ENCODE measurements around the gene ADAM17.
A peak's percentile ranks its signal among the peaks of the same experiment; 100 is the strongest.
"Not testable (repeated sequence)": the region's sequence is repeated elsewhere in the genome, so short reads cannot be mapped to it uniquely, and the experiment has no call there.

The ADAM17 gene

DNA sequence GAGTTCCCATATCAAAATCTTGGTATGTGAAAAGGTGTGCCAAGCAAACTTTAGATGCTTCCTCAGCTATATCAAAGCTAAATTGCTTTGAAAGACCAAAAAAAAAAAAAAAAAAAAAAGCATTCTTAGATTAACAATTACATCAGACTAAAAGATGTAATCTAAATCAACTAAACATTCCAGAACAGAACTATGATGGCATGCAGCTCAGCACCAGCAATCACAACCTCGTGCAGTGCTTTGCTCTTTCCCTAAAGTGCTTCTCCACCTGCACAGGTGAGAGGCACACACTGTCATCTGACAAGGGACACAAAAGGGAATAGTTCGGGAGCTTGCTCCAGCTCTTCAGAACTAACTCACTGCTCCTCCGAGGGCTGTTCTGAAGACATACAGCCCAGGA lies 37.5 kb downstream of the ADAM17 start:
- no peak for DNase-seq

DNA sequence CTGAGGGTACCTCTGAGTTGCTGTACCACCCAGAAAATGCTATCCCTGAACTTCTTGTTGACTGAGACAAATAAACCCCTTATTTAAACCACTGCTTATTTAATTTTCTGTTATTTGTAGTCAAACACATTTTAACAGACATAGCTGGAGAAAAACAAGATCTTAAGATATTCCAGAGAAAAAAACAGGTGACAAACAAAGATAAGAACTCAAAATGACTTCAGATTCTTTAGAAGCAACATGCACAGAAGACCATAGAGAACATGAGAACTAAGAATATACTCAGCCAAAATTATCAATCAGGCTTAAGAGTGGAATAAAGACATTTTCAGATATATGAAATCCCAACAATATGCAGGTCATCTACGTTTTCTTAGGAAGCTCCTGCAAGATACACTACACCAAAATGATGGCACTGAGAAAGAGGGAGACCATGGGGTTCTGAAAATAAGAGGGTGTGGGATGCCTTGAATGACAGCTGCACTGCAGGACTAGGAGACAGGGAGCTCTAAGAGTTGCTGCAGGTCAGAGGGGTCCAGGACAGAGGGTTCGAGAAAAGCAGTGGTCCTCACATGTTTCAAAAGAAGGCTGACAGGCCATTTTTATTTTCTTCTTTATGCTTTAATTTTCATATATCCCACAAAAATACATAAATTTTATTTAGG lies 38.4 kb downstream of the ADAM17 start:
- DNase-seq, result no peak

DNA sequence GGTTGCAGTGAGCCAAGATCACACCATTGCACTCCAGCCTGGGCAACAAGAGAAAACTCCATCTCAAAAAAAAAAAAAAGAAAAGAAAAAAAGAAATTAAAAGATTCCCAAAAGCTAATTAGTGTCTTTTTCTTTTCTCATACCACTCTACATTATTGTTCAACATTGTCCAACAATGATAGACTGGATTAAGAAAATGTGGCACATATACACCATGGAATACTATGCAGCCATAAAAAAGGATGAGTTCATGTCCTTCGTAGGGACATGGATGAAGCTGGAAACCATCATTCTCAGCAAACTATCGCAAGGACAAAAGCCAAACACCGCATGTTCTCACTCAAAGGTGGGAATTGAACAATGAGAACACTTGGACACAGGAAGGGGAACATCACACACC lies 41.7 kb downstream of the ADAM17 start:
- DNase-seq, result not testable (repeated sequence)

DNA sequence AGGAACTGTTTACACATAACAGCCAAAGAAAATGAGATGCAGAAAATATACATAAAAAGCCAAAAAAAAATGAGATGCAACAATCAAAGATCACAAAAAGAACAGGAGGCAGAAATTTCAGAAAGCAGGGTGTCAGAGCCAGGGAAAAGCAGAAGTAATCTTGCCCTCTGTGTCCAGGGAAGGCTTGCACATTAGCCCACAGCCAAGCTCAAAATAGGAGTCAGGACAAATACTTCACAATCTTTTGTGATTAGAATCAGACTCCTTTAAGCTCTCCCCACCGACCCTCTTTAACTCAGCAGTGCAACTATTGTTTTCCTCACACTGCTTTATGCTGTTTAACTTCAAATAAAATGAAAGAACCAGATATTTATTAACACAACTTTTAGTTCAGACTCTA lies 46.7 kb downstream of the ADAM17 start:
- DNase-seq, result peak; percentile 10

DNA sequence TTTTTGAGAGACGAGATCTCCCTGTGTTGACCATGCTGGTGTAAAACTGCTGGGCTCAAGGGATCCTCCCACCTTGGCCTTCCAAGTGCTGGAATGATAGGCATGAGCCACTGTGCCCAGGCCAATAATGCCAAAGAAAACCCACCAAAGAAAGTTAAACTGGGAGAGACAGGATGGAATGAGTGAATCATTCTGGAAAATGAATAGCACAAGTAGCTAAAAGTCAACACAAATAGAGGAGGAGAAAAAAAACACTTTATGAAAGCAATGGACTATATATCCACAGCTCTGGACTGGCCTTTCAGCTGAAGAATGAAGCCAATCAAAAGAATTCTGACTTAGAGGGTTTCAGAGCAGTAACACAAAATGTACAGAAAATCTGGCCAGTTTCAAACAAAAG lies 57.4 kb downstream of the ADAM17 start:
- no peak for DNase-seq

DNA sequence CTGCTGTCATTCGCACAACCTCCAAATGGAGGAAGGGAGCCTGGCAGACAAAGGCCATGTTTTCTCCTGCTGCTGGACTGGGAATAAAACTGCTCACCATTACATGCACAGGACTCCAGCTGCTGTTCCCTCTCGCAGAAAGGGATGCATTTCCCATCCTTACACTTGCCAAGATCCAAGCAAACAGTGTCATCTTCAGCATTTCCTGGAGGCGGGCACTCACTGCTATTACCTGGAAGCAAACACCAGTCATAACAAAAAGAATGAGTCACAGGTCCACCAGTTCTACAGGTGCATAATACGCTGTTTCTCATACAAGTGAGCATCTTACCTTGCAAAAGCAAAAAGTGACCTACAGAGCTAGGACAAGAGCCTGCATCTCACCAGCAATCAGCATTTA lies 58.6 kb downstream of the ADAM17 start:
- DNase-seq, result no peak

DNA sequence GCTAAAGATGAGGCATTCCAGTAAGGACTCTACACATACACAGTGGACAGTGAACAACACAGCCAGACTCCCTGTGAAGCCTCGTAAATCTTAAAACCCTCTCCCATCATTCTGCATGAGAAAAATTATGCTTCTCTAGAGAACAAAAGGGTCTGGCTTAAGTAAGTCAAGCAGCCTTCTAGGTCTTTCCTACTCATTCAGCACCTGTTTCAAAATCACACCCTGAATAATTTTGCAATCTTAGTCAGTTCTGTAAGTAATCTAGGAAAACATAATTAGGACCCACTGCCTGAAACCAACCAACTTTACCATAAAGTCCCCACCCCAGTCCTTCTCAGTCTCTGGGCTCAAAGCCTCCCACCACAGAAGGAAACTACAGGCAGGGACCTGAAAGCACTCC lies 61.5 kb downstream of the ADAM17 start:
- DNase-seq, result no peak

DNA sequence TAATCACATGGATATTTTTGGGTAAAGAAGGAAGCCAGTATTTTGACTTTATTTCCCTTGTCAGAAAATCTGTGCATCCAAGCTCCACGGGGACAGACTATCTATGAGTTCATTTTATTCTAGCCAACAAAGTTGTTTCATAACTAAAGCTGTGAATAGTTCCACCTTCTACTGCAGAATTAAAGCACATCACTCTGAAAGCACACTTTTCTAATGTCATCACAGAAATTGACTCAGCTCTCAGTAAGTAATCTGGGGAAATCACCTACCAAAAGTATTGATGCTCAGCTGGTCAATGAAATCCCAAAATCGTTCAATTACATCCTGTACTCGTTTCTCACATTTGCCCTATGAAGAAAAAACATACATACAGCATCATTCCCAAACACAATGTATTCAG lies 62.2 kb downstream of the ADAM17 start:
- no peak for DNase-seq

DNA sequence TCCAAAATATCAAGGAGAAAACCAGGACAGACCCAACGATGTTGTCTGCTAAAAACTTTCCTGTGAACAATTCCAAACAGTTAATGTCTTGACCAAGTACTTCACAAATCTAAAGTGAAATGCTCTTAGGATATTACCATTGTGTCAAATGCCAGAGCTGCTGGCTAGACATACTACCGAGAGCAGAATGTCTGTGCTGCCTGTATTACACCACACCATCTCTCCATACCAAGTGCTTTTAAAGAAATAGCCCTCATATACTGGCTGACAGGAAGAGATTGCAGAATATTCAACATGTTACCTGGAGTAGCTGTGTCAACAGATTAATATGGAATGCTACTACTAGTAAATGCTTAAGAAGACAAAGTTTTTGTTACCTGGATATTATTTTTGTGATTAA lies 62.7 kb downstream of the ADAM17 start:
- no peak for DNase-seq

DNA sequence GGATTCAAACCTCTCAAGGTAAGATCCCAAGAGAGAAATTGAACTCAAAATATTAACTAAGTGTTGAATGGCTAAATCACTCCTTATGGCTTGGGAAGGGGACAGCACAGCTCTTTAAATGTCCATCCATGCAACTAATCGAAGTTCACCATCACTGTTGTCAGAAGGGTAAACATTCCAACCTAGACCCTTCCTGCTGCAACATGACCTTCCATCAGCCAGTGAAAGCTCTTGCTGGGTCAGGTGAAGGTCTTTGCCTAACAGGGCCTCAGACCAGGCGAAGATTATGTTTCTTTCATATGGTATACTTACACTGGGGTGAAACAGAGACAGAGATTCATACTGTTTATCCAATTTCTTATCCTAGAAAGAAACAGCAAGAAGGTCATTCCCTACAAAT lies 64.8 kb downstream of the ADAM17 start:
- DNase-seq, result no peak

DNA sequence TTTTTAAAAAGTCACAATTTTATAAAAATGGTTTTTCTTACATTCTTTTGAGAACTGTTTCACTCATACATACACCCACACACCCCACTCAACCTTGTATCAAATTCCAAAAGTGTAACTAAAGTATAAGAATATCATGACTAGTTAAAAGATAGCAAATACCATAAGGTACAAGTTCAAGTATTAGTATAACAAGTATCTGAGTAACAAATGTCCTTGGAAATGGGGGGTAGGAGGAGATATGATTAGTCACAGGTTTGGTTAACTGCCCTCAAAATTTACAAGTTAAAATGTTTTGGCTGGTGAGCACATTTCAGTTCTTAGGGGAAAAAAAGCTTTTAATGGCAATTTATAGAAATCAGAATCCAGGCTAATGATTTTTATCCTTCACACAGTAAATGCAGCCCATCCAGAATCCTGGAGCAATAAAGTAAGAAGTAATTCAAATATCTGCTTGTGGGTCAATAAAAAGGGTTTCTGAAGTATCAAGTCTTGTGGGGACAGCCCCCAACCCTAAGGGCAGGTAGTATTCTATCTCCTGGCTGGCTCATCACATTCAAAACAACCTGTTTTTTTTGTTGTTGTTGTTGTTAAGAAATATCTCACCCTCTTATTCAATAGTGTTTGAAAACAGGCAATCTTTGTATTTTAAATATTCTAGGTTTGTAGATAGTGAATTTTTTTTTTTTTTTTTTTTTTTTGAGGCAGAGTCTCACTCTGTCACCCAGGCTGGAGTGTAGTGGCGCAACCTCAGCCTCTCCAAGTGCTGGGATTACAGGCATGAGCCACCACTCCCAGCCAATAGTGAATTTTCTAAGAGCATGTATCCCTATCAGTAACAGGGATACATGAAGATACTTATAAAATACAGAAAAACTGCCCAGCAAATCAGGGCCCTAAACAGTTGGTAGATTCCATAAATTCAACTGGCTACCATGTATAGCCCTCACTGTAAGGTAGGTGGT lies 66.8 kb downstream of the ADAM17 start:
- no peak for DNase-seq

DNA sequence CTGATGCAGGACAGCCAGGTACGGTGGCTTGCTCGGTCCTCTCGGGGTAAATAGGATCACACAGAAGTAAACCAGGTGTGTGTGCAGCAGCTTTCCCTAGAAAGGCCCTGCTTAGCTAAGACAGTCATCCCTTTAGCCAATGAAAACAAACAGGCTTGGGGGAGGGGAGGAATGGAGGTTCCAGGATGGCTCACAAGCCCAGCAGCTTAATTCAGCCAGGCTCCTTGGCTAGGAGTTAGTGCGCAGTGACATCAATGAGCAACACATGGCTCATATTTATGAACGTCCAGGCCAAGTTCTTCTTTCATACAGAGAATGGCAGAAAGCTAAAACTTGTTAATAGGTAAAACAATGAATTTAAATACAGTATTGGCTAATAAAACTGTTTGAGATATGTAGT lies 71.1 kb downstream of the ADAM17 start:
- no peak for DNase-seq

DNA sequence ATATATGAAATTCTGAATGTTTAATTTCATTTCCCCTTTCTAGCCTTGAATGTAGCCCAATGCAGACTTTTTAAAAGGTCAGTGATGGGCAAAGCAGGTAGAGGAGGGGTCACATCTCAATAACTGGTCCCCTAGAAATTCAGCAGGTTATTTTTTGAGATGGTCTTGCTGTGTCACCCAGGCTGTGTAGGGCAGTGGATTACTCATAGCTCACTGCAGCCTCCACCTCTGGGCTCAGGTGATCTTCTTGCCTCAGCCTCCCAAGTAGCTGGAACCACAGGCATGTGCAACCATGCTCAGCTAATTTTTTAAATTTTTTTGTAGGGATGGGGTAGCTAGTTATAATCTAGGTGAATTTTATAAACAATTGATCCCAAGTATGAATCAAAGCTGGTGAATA lies 72.5 kb downstream of the ADAM17 start:
- no peak for DNase-seq

DNA sequence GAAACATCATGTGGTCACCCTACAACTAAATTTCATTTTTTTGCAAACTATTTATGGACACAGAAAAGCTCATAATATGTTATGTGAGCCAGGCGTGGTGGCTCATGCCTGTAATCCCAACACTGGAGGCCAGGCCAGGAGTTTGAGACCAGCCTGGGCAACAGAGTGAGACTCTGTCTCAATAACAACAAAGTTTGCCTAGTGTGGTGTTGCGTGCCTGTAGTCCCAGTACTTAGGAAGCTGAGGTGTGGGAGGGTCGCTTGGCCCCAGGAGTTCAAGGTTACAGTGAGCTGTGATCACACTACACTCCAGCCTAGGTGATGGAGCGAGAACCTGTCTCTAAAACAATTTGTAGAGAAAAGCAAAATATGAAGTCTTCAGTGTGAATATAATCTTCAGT lies 75.5 kb downstream of the ADAM17 start:
- DNase-seq, result no peak

DNA sequence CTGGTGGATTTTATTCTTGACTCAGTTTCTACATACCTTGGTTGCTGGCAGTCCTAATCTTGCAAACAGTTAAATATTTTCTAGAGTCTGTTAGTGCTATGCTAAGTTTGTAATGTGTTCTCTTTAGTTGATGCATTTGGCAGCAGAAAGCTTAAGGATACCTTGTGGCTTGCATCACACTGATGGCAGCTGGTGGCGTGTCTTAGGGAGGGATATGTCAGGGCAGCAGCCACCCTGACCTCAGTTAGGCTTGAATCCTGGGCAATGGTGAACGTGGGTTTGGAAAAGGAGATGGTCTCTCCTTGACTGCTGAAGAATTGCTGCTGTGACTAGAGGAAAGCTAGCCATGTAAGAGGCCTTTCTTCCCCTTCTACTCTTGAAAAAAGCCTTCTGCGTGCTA lies 77.1 kb downstream of the ADAM17 start:
- no peak for DNase-seq

DNA sequence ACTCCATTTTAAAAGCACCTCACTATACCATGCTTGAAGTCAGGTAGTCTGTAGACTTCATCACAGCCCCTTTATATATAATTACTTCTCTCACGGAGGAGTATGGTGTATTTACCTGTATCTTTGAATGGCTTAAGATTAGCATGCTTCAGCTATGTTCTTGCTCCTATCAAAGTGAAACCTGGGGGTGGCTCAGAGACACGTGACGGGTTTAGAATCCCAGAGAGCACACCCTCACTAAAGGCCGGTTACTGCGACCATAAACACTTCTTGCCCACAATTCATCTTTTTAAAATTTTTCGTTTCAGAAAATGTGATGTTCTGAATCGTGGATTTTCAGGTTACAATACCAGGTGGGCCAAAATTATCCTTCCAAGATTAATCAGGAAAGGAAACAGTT lies 77.7 kb downstream of the ADAM17 start:
- no peak for DNase-seq

DNA sequence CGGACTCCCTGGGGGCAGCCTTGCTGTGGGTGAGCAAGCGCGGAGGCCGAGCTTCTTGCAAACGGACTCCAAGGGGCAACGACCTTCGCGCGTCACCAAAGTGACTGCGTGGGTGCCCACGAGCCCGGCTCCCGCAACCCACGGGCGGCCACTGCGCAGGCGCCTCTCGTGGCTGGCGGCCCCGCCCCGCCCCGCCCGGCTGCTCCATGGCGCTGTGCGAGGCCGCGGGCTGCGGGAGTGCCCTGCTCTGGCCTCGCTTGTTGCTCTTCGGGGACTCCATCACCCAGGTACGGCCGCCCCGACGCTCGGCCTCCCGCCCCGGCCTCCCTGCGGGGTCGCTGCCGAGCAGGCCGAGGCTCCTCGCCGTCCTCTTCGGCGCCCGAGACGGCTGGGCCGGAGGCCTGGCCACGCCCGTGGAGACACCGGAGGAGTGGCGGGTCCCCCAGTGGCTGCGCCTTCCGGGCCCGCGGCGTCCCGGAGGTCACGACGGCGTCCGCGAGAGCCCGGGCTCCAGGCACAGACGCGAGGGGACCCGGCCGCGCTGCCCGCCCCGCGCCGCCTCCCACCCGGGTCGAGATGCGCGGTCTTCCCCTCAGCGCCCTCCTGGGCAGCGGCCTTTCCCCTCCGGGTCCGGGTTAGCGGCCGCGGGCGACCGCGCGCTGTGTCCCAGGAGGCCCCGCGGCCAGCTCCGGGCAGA lies 81.1 kb downstream of the ADAM17 start, which contains the start of gene IAH1:
TSS of gene IAH1 (plus strand) at position 191 of the 697 bp plus-strand sequence. CDS start at position 207, 16 bp downstream.
- DNase-seq, result peak; percentile 80

DNA sequence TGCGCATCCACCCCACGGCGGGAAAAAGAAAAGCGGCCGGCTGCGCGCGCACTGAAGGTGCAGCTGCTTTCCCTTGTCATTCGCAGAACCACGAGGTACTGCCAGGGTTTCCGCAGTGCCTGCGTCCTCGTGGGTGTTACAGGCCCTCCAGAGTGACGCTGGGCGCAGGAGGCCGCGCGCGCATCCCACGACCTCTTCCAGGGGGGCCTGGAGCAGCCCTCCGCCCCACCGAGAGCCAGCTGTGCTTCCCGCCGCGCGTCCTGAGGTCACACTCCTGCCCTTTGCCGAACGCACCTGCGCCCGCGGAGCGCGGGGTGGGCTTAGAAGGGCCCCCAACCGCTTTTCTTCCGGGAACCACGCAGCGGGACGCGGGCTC lies 81.7 kb downstream of the ADAM17 start:
- peak; percentile 23 for DNase-seq

DNA sequence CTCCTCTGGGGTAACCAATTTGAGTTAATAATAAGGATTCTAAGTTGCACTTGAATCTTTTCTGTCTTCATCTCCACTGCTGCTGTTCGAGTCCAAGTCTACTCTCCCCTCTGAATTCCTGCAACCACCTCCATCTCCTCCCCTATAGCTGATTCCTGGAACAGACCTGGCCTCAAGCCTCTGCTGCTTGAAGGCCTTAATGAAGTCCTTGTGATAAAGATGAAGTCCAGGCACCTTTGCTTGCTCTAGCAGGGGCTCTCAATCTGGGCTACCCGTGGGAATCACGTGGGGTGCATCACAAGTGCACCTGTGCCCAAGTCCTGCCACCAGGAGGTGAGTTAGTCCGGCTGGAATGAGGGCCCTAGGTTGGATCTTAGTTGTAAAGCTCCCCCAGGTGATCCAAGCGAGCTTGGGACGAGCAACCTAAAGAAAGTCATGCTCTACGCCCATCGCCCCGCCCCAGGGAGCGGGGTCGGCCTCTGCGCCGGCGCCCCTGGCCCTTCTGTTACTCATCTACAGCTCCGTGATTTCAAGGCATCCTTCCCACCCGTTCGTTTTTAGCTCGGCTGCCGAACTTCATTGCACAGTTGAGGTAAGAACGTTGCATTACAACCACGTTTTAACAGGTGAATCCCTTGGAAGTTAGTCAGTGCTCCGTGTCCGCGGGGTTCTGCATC lies 82.2 kb downstream of the ADAM17 start:
- no peak for DNase-seq

DNA sequence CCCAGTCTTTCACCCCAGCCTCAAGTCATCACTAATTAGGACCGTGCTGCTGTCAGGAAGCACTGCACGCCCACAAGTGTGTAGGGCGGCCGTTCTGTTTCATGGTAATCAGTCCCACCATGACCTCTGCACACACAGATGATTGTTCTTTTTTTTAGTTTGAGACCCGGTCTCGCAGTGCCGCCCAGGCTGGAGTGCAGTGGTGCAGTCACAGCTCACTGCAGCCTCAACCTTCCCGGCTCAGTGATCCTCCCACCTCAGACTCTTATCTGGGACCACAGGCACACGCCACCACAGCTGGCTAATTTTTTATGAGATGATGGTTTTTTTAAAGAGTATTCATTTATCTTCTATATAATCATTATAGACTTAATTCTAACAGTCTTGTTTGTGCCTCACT lies 83.1 kb downstream of the ADAM17 start:
- DNase-seq, result no peak

DNA sequence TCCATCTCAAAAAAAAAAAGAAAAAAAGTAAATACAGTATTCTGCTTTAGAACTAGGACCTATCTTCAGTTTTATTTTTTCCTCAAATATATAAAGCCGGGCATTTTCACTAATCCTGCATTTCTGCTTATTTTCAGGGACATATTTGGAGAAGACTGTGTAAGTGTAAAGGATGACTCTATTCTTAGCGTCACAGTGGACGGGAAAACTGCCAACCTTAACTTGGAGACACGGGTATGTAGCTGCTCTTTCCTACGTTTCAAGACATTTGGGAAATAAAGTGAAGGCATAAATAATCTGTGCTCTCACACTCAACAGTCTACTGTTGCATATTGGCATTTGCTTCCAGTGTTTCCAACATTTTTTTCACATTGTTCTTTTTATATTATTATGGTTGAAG lies 84.4 kb downstream of the ADAM17 start:
- DNase-seq, result no peak

DNA sequence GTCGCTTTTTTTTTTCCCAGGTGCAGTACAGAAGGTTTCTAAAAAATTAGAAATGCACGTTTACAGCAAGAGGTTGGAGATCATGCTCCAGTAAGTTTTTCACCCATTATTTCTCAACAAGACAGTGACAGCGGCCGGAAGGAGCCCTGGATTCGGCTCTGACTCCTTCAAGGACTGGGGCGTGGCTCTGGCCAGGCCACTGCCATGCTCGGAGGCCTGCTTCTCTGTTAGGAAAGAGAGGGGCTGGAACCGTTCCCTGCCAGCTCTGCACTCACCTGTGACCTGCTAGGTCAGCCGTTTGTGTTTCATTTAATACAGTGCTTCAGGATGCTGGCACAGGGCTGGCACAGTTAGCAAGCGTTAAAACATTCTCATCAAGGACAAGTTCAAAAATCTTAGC lies 87.9 kb downstream of the ADAM17 start:
- no peak for DNase-seq

DNA sequence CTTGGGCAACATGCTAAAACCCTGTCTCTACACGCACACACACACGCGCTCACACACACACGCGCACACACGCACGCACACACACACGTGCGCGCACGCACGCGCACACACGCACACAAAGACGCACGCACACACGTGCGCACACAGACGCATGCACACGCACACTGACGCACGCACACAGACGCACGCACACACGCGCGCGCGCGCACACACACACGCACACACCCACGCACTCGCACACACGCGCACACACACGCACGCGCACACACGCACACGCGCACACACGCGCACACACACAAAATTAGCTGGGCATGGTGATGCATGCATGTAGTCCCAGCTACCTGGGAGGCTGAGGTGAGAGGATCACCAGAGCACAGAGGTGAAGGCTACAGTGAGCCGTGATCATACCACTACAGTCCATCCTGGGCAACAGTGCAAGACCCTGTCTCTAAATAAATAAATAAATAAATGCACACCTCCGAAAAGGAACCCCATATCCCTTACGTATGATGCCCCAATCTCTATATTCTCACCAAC lies 89.4 kb downstream of the ADAM17 start:
- DNase-seq, result no peak

Data from suppressor macrophage treated with lipopolysaccharide for 4 hours (primary cell).